Cardiac fibroblast (primary cell): ENCODE results near the gene KL.
A peak's percentile ranks its signal among the peaks of the same experiment; 100 is the strongest.

Experiments used
- DNase-seq, 2 donors: peaks; one replicate each; pipeline versions ENCODE4 v3.0.0 to v3.0.0-alpha.2; 2010; ENCODE audit warnings: low read depth in 2 of 2
- H3K4me3 ChIP-seq, 2 donors: replicated peaks in 1 of 2; 1 replicate in 1 of 2; 2 replicates in 1 of 2; pipeline ENCODE4 v1.5.1; 2011; ENCODE audit warnings: low read depth in 2 of 2, low read length in 2 of 2, mild to moderate bottlenecking in 2 of 2, moderate library complexity in 1 of 2
- TF ChIP-seq, protein P1 (sequence below): IDR thresholded peaks from one replicate; pipeline ENCODE4 v1.5.1; 2011; ENCODE audit warnings: low read depth, mild to moderate bottlenecking, low read length, inconsistent platforms

Gene KL

DNA sequence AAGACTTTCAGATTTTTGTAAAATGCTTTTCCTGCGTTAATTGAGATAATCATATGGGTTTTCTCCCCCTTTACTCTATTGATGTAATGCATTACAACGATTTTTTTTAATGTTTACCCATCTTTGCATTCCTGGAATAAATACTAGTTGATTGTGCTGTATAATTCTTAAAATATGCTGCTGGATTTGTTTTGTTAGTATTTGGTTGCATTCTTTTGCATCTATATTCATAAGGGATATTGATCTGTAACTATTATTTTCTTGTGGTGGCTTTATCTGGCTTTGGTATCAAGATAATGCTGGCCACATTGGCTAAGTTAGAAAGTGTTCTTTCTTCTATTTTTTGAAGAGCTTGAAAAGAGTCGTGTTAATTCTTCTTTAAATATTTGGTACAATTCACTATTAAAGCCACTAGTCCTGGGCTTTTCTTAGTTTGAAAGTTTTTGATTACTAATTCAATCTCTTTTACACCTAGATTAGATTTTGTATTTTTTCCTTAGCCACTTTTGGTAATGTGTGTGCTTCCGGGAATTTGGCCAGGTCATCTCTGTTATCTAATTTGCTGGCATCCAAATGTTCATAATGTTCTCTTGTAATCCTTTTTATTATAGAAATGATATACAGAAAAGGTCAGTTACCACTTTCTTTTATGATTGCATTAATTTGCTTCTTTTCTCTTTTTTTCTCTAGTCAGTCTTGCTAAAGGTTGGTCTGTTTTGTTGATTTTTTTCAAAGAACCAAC is 29.8 kb downstream of the KL start:
- no peak overlapping the region for H3K4me3 ChIP-seq
- DNase-seq: no peak
- TF ChIP-seq, protein P1, sequence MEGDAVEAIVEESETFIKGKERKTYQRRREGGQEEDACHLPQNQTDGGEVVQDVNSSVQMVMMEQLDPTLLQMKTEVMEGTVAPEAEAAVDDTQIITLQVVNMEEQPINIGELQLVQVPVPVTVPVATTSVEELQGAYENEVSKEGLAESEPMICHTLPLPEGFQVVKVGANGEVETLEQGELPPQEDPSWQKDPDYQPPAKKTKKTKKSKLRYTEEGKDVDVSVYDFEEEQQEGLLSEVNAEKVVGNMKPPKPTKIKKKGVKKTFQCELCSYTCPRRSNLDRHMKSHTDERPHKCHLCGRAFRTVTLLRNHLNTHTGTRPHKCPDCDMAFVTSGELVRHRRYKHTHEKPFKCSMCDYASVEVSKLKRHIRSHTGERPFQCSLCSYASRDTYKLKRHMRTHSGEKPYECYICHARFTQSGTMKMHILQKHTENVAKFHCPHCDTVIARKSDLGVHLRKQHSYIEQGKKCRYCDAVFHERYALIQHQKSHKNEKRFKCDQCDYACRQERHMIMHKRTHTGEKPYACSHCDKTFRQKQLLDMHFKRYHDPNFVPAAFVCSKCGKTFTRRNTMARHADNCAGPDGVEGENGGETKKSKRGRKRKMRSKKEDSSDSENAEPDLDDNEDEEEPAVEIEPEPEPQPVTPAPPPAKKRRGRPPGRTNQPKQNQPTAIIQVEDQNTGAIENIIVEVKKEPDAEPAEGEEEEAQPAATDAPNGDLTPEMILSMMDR: no peak

DNA sequence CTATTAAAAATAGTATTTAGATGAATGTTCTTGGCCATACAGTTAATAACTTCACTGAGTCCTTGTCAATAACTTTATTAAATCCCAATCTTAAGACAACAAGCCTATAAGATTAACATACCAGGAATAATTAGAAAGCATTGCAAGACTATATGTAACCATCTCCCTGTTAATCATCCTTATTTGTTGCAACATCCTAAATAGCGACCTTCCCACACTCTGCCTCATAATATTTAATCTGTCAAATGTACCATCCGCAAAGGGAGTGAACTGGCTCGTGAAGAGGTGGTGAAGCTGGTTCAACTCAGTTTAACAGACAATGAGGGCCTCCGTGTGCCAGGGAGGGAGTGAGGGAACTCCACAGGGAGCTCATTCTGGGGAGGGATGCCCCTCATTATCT is 33.9 kb downstream of the KL start:
- TF ChIP-seq, protein P1: no peak
- peak in 1 of 2 donors; percentile 14 for DNase-seq

DNA sequence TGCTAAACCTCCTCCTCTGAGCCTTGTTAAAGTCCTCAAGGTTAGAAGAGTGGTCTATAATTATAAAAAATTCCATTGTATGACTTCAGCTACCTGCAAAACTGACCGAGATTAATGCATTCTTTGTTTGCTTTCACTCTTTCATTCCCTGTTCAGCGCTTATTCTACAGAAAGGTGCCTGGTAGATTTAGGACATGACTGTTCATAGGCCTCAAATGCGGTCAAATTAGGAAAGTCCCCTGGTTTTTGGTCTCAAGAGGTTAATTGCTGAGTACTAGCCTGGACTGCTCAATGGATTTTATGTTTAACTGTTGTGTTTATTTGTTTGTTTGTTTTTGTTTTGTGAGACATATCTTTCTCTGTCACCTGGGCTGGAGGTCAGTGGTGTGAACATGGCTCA is 35.4 kb downstream of the KL start:
- TF ChIP-seq, protein P1: no peak
- no peak for DNase-seq
- H3K4me3 ChIP-seq: no peak overlapping the region

More for the DNA sequence above, 33.9 kb downstream of the KL start:
- no peak overlapping the region for H3K4me3 ChIP-seq

DNA sequence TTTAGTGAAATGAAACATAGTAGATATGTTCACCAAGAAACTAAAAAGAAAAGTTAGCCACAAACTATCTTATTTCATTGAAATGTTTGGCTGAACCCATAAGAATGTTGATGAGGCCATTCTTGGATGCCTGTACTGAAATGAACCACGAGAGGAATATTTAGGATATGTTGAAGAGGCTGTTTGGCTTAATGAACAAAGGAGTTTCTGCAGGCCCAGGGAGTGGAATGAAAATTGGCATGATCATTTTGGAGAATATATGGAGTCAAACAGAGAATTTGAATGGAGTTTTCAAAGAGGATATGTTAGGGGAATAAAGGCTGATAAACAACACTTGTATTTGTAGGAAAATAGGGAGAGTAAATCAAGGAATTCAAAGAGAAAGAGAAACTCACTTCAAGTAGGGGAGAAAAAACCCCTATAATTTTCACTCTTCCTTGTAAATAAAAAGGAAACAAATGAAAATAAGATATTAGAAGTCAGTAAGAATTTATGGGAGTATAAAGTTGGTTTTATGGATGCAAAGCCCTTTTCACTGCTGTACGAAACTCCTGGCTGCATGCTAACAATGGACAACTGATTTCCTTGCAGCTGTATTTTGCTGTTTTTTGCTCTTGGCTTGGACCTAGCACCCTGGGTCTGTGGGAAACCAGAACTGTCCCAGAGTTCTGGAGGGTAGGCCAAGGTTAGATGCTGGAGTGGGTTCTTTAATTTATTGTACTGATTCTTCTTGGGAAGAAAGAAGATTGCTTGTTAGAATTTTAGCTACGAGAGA is 36.5 kb downstream of the KL start:
- no peak overlapping the region for H3K4me3 ChIP-seq
- DNase-seq: peak in 1 of 2 donors; percentile 35
- TF ChIP-seq, protein P1: no peak

DNA sequence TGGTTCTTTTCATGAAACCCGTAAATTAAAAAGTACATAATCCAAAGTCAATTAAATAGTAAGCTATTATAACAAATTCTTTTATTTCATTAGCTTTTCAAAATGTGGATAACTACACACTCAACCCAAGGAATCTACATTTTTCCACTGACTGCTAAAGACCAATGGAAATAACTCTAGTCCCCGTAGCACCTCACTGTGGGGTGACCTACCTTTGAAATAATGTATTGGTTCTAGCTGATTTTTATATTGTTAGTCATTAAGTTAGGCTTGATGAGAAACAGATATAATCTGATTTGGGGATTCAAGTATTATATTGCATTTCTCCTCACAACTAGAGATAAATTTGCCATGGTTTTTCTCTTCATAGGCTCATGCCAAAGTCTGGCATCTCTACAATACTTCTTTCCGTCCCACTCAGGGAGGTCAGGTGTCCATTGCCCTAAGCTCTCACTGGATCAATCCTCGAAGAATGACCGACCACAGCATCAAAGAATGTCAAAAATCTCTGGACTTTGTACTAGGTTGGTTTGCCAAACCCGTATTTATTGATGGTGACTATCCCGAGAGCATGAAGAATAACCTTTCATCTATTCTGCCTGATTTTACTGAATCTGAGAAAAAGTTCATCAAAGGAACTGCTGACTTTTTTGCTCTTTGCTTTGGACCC is 37.3 kb downstream of the KL start:
- TF ChIP-seq, protein P1: no peak
- no peak for DNase-seq
- no peak overlapping the region for H3K4me3 ChIP-seq

DNA sequence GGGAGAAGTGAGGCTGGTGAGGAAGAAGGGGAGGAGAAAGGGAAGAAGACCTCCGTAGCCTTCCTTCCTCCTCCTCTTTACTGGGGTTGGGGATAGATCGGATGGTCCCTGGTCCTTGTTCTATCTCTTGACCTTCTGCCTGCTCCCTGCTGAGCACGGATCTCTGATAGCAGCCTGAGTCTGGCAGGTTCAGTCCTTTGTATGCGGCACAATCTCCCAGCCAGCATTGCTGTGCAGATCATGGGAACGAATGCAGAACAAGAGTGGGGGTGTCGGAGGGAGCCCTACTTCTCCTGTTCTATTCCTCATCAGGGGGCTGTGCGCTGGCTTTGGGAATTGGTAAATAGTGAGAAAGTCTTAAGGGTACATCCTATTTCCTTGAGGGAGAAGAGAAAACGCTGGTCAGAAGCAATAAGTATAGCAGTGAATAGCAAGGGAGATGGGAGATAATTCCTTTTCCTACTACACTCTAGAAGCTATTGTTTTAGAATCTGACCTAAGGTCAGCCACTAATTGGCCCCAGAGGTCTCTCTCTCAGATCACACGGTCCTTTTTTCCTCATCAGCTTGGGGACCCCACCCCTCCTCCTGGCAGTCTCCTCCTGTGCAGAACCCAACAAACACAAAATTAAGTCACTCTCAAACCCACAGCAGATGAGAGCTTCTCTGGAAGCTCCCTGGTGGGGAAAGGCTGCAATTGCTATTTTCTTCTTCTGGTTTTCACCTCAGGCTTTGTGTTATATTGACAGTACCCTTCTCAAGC is 41.0 kb downstream of the KL start:
- TF ChIP-seq, protein P1: peak; percentile 64
- DNase-seq: peak; percentile 38 to 42
- no peak overlapping the region for H3K4me3 ChIP-seq
